ENCODE measurements around the gene RACK1. TPM values are rescaled to one million over a fixed set of nuclear protein-coding genes. Genes with fewer than 3 reads are reported as not detected.

RACK1 gene
- total and polyA plus RNA-seq, 2 of the 8 experiments (the other 6 are each of a cell fraction or from before 2014, with no cell fraction given): 2,589 to 7,971 TPM

- TF ChIP-seq TAF7 (optimal IDR thresholded peaks at IDR 0.05; ENCODE audit: borderline replicate concordance, low read depth, low read length) (no peak), JUN (IDR thresholded peaks at IDR 0.05; ENCODE audit: low read depth, low read length) (no peak), MAX (IDR thresholded peaks at IDR 0.05) (peak; percentile 20), TCF12 (IDR thresholded peaks at IDR 0.05; ENCODE audit: low read depth, low read length) (no peak), CBX8 (IDR thresholded peaks at IDR 0.05; ENCODE audit: borderline replicate concordance, low read depth, low read length) (no peak), TBP (IDR thresholded peaks at IDR 0.05; ENCODE audit: low read depth, low read length) (peak; percentile 73), CBX5 (IDR thresholded peaks at IDR 0.05; ENCODE audit: low read depth, low read length) (no peak), RAD21 (IDR thresholded peaks at IDR 0.05 in 1 of 2, conservative IDR thresholded peaks at IDR 0.05 in 1 of 2; ENCODE audit: low read depth in 2 of 2, low read length in 2 of 2) (no peak), SAP30 (IDR thresholded peaks at IDR 0.05; ENCODE audit: insufficient read depth, insufficient replicate concordance, low read length) (peak; percentile 56), SRF (IDR thresholded peaks at IDR 0.05; ENCODE audit: low read depth, low read length) (no peak), NRF1 (IDR thresholded peaks at IDR 0.05; ENCODE audit: low read depth, low read length) (no peak), BACH1 (IDR thresholded peaks at IDR 0.05; ENCODE audit: low read length) (no peak), YY1 (IDR thresholded peaks at IDR 0.05; ENCODE audit: low read depth, low read length) (peak; percentile 78), TAF1 (IDR thresholded peaks at IDR 0.05; ENCODE audit: low read depth, low read length) (peak; percentile 88), ASH2L (IDR thresholded peaks at IDR 0.05; ENCODE audit: low read length) (peak; percentile 50), BCL11A (IDR thresholded peaks at IDR 0.05; ENCODE audit: low read depth in 2 of 2, low read length in 2 of 2) (no peak), EGR1 (IDR thresholded peaks at IDR 0.05; ENCODE audit: borderline replicate concordance, low read depth, low read length) (peak; percentile 57; the same call in 1 of the 2 replicates), PHF8 (conservative IDR thresholded peaks at IDR 0.05; ENCODE audit: low read depth, low read length) (peak; percentile 95), SIN3A (conservative IDR thresholded peaks at IDR 0.05 in 1 of 2, IDR thresholded peaks at IDR 0.05 in 1 of 2; ENCODE audit: low read depth in 1 of 2, low read length in 2 of 2) (peak; percentile 1 to 72; a peak in 1 of 4 replicates), KDM5A (IDR thresholded peaks at IDR 0.05; ENCODE audit: low read length) (no peak)
- TF ChIP-seq, protein P1, sequence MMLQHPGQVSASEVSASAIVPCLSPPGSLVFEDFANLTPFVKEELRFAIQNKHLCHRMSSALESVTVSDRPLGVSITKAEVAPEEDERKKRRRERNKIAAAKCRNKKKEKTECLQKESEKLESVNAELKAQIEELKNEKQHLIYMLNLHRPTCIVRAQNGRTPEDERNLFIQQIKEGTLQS (IDR thresholded peaks at IDR 0.05; ENCODE audit: insufficient read depth, low read depth, low read length): no peak
- TF ChIP-seq, protein P2, sequence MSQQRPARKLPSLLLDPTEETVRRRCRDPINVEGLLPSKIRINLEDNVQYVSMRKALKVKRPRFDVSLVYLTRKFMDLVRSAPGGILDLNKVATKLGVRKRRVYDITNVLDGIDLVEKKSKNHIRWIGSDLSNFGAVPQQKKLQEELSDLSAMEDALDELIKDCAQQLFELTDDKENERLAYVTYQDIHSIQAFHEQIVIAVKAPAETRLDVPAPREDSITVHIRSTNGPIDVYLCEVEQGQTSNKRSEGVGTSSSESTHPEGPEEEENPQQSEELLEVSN (IDR thresholded peaks at IDR 0.05): 0 out of 2 replicates have a peak, but pooled peaks have one; percentile 19
Measured at GRCh38 chr5:181281077-181281983, 37.6 kb upstream of the RACK1 start (continued).
